Lower leg skin (tissue), 4 donors: ENCODE measurements around the gene DPYSL5. TPM values are rescaled to one million over a fixed set of nuclear protein-coding genes. Genes with fewer than 3 reads are reported as not detected.

Source experiments
- DNase-seq, 2 donors: peaks; one replicate each; pipeline ENCODE4 v3.0.0-alpha.2; 2019; ENCODE audit warnings: low spot score in 2 of 2
- H3K4me3 ChIP-seq: fragments of 200-600 bp; sonication (generic); 2 replicates; pipeline ENCODE4 v1.5.1; 2017; ENCODE audit warnings: mild to moderate bottlenecking, low read depth; ENCODE audit not compliant: poor library complexity, severe bottlenecking
- CTCF ChIP-seq, 3 donors: fragments of 450-650 bp; IDR thresholded peaks; one replicate each; pipeline ENCODE4 v1.5.1; 2016; ENCODE audit warnings: antibody characterized with exemption in 3 of 3, mild to moderate bottlenecking in 3 of 3, moderate library complexity in 2 of 3
- POLR2A ChIP-seq, 2 donors: fragments of 450-650 bp; IDR thresholded peaks; one replicate each; pipeline ENCODE4 v1.6.1; 2016 to 2017; ENCODE audit warnings: antibody characterized with exemption in 2 of 2, mild to moderate bottlenecking in 1 of 2, moderate library complexity in 1 of 2
- WGBS, 2 donors: methylation state at CpG; one replicate each; pipeline ENCODE4 v1.1.5; 2018; 5-methylcytosine and 5-hydroxymethylcytosine counted together
- intact Hi-C: fragments of 100-400 bp; cut with DNase I; formaldehyde crosslinking; loops from one replicate; pipeline ENCODE4 v1.15.0; 2023; ENCODE audit warnings: low total_unique reads
- total RNA-seq, 4 donors: library from RNA; depleted of rRNA; stranded (reverse); fragments of >200 nt; gene quantifications; one replicate each; pipeline ENCODE4 v1.1.0, GENCODE V29; 2016

The DPYSL5 gene
- total RNA-seq, 4 donors from 2014 or later = not detected

- H3K4me3 ChIP-seq = no peak overlapping the region
- TF ChIP-seq CTCF (IDR thresholded peaks at IDR 0.05) (no peak), POLR2A (IDR thresholded peaks at IDR 0.05) (no peak)
- DNase-seq = peak in 1 of 2 donors; percentile 12
- intact Hi-C loops = no loop called here
- 88% methylated on average over 1 of the region's 1 CpG for WGBS, 2 donors
These were observed 145.8 kb downstream of the DPYSL5 start for GRCh38 chr2:26993768-26994167.

- DNase-seq = no peak
- intact Hi-C loops = no loop called here
- 76 to 96% methylated on average over 1 of the region's 1 CpG for WGBS, 2 donors
- no peak for TF ChIP-seq CTCF (IDR thresholded peaks at IDR 0.05)
- TF ChIP-seq POLR2A (IDR thresholded peaks at IDR 0.05) = no peak
- no peak overlapping the region for H3K4me3 ChIP-seq
These were observed 147.1 kb downstream of the DPYSL5 start for GRCh38 chr2:26994983-26995382.

GRCh38 chr2:26997394-26997793 is 149.5 kb downstream of the DPYSL5 start:
- TF ChIP-seq POLR2A (IDR thresholded peaks at IDR 0.05) (no peak), CTCF (IDR thresholded peaks at IDR 0.05) (no peak)
- WGBS, 2 donors = 80 to 83% methylated on average over 10 of the region's 10 CpGs
- intact Hi-C loops = no loop called here
- DNase-seq = peak in 1 of 2 donors; percentile 9
- H3K4me3 ChIP-seq = no peak overlapping the region

- peak in 1 of 2 donors; percentile 14 for DNase-seq
- no peak overlapping the region for H3K4me3 ChIP-seq
- 68 to 81% methylated on average over 1 of the region's 1 CpG for WGBS, 2 donors
- intact Hi-C loops = no loop called here
- TF ChIP-seq CTCF (IDR thresholded peaks at IDR 0.05) = no peak
- no peak for TF ChIP-seq POLR2A (IDR thresholded peaks at IDR 0.05)
These were observed 150.4 kb downstream of the DPYSL5 start for GRCh38 chr2:26998323-26998722.

Other genes starting within 250 kb of the DPYSL5 start
- gene CIB4, start 206.8 kb upstream of the DPYSL5 start, total RNA-seq = not detected
- 1 to 10 TPM in 1 of 4 donors, under 1 TPM in 2, not detected in 1; 0.42 to 3.1 (median 0.69) TPM for gene KCNK3, start 155.4 kb upstream of the DPYSL5 start, total RNA-seq
- 10 to 100 TPM; 51.0 to 96.7 (median 87.4) TPM for gene SLC35F6, start 83.8 kb upstream of the DPYSL5 start, total RNA-seq
- 1 to 10 TPM in 2 of 4 donors, under 1 TPM in 2; 0.47 to 5.2 (median 2.1) TPM for gene CENPA, start 62.1 kb upstream of the DPYSL5 start, total RNA-seq
- gene MAPRE3, start 122.5 kb downstream of the DPYSL5 start, total RNA-seq = 10 to 100 TPM; 23.8 to 63.6 (median 35.7) TPM
- gene TMEM214, start 184.8 kb downstream of the DPYSL5 start, total RNA-seq = 10 to 100 TPM; 30.3 to 43.9 (median 32.0) TPM
- 10 to 100 TPM in 3 of 4 donors, 1 to 10 TPM in 1; 9.4 to 17.0 (median 16.4) TPM for gene AGBL5, start 203.5 kb downstream of the DPYSL5 start, total RNA-seq
- gene OST4, start 223.5 kb downstream of the DPYSL5 start, total RNA-seq = 100 to 1,000 TPM; 144 to 236 (median 195) TPM
- 10 to 100 TPM in 1 of 4 donors, 1 to 10 TPM in 3; 3.6 to 17.9 (median 7.9) TPM for gene EMILIN1, start 230.5 kb downstream of the DPYSL5 start, total RNA-seq
- 10 to 100 TPM in 1 of 4 donors, 1 to 10 TPM in 3; 2.5 to 10.4 (median 3.3) TPM for gene KHK, start 238.6 kb downstream of the DPYSL5 start, total RNA-seq